ENCODE data around the gene TARBP1. TPM values are rescaled to one million over a fixed set of nuclear protein-coding genes. Genes with fewer than 3 reads are reported as not detected.
A peak's percentile ranks its signal among the peaks of the same experiment; 100 is the strongest.

The TARBP1 gene
- total and polyA plus RNA-seq, 2 of the 4 experiments (the other 2 are of a cell fraction): 10.6 to 17.7 TPM

- TF ChIP-seq CHD1 (IDR thresholded peaks at IDR 0.05; ENCODE audit: low read depth, low read length) (no peak), MAFK (IDR thresholded peaks at IDR 0.05; ENCODE audit: low read depth, low read length) (no peak), FOS (IDR thresholded peaks at IDR 0.05; ENCODE audit: low read depth, low read length) (no peak), NFE2L2 (IDR thresholded peaks at IDR 0.05; ENCODE audit: low read depth, low read length) (no peak)
- Histone ChIP-seq H2BK15ac (ENCODE audit: low read depth, low read length) (no peak overlapping the region), H4K8ac (ENCODE audit: low read depth in 2 of 2, low read length in 2 of 2) (no peak overlapping the region), H2BK120ac (ENCODE audit: low read depth, low read length) (no peak overlapping the region), H2BK20ac (ENCODE audit: low read depth, low read length) (0 out of 2 replicates have a peak overlapping the region, but pooled peaks have one; percentile 5), H2AFZ (replicated peaks; ENCODE audit: low read length, poor library complexity) (no peak overlapping the region), H3K4me3 (ENCODE audit: insufficient read depth, low read depth, low read length) (no peak overlapping the region), H2BK5ac (ENCODE audit: low read depth, low read length, poor library complexity, severe bottlenecking) (no peak overlapping the region), H3K14ac (replicated peaks; ENCODE audit: low read depth, low read length) (no peak overlapping the region), H3K23ac (ENCODE audit: low read depth, low read length) (no peak overlapping the region), H2AK5ac (ENCODE audit: low read depth, low read length) (no peak overlapping the region), H3K36me3 (ENCODE audit: control insufficient read depth, insufficient read depth, low read length) (peaks cover 3% of the 10 kb centered on the region), H4K5ac (ENCODE audit: low read depth, low read length) (no peak overlapping the region), H3K18ac (ENCODE audit: low read depth, low read length) (no peak overlapping the region), H3K9ac (ENCODE audit: low read depth, low read length) (no peak overlapping the region), H4K20me1 (ENCODE audit: insufficient read depth, low read length) (no peaks in the 10 kb centered on the region), H4K91ac (ENCODE audit: insufficient read depth, low read depth, low read length) (no peak overlapping the region), H3K27ac (ENCODE audit: insufficient read depth, low read length) (no peak overlapping the region), H3K4me1 (ENCODE audit: control insufficient read depth, insufficient read depth, low read length) (no peaks in the 10 kb centered on the region), H3K9me1 (ENCODE audit: insufficient read depth, low read length) (peaks cover 4% of the 10 kb centered on the region; the same call in 1 of the 2 replicates), H3K9me3 (ENCODE audit: control insufficient read depth, insufficient read depth, low read length) (no peaks in the 10 kb centered on the region; the same call in 1 of the 2 replicates), H2AK9ac (replicated peaks; ENCODE audit: low read depth, low read length, poor library complexity) (no peak overlapping the region), H3K4me2 (ENCODE audit: low read depth, low read length) (no peak overlapping the region), H3K4ac (ENCODE audit: low read depth, low read length) (no peak overlapping the region), H3K79me1 (ENCODE audit: low read depth in 1 of 2, low read length in 2 of 2) (no peaks in the 10 kb centered on the region; a peak in 1 of 4 replicates), H3K27me3 (ENCODE audit: control insufficient read depth, insufficient read depth, low read length) (no peaks in the 10 kb centered on the region), H3K56ac (ENCODE audit: extremely low read depth, insufficient read depth, low read length) (no peak overlapping the region)
- no peak for ATAC-seq (ENCODE audit: low read depth)
- BruUV-seq (replicated peaks): no TSS peak
- intact Hi-C loops (cut with micrococcal nuclease): no loop called here
- ChIA-PET POLR2A (ENCODE audit: unreplicated experiment) (no interaction called here), CTCF (interaction anchor here (0.6 kb wide), 1 partner anchor 520 kb away, joined by 3 read pairs; no protein-coding TSS in a partner anchor)
- in situ Hi-C loops (cut with MboI; ENCODE audit: low sequenced_read_pairs): no loop called here
- dilution Hi-C loops (cut with HindIII; ENCODE audit: low sequenced_read_pairs, unreplicated experiment): no loop called here
- WGBS, 2 experiments (ENCODE audit: extremely low coverage in 2 of 2, insufficient read length in 1 of 2): no CpG with 5 or more reads among the region's 8 CpGs
- DNase-seq: no peak
These were observed 43.4 kb downstream of the TARBP1 start for GRCh38 chr1:234435620-234436019.

All from IMR-90 (cell line).